Umbilical cord (tissue), 2 donors: ENCODE results near the gene PDE11A. TPM values are rescaled to one million over a fixed set of nuclear protein-coding genes. Genes with fewer than 3 reads are reported as not detected.
A peak's percentile ranks its signal among the peaks of the same experiment; 100 is the strongest.

Source experiments
- DNase-seq: peaks from one replicate; pipeline ENCODE4 v3.0.0-alpha.2; 2015; ENCODE audit warnings: low spot score
- total RNA-seq: library from RNA; depleted of rRNA; stranded (reverse); fragments of >200 nt; gene quantifications from one replicate; pipeline ENCODE4 v1.2.3, GENCODE V29; 2014; ENCODE audit warnings: low replicate concordance; ENCODE audit not compliant: insufficient read depth

The PDE11A gene
- total RNA-seq, 1 donor from 2014 or later: 0.72 TPM

GRCh38 chr2:177727577-177728398, 344.8 kb downstream of the PDE11A start:
- peak; percentile 44 for DNase-seq

DNA sequence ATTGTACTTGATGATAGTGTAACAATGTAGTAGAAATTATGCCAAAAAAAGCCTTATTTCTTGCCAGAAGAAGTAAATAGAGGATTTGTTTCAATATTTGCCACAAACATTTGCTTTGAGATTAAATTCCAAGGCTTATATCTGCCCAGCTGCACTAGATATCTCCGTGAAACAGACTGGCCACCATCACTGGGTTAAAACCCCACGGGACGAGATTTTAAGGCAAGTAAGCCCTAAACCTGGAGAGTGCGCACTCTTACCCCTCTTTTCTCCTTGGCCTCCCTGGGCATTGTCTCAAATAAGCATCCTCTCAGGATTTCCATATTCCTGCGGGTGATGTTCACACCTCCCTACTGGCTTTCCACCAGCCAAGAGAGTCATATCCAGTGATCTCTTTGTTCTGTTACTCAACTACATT, 345.6 kb downstream of the PDE11A start:
- DNase-seq: no peak

DNA sequence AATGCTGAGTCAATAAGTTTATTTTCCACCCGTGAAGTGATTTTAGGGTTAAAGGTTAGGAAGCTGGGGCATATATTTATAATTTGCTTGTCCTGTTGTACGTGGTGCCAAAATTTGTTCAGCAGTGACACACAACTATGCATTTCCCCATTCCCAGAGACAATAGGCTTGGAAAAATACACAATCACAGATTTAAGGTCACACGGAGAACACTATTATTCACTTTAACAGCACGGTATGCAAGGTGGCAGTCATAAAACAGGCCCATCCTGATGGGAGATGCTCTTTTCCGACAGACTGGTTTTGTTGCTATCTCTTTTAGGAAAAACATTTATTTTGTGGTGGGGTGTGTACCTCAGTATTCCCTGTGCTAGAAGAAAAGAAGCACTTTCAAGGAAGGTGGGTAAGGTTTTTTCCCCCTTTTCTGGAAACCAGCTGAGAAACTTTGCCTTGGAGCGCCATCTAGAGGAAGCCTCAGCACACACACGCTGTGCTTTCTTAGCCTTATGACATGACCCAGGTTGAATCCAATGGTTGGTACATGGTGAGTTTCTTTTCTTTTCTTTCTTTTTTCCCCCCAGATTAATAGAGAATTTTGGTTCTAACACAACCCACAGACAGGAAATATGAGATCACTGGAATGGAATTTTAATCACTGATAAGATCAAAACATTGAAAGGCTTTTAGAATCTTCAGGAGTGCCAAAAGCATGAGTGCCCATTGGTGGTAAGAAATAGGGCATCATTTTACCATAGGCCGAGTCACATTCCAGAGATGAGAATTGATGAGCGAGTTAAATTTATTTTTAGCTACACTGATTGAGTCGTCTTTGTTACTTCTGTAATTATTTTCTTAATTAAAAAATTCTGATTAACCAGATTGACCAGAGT, 347.9 kb downstream of the PDE11A start:
- peak; percentile 68 for DNase-seq

DNA sequence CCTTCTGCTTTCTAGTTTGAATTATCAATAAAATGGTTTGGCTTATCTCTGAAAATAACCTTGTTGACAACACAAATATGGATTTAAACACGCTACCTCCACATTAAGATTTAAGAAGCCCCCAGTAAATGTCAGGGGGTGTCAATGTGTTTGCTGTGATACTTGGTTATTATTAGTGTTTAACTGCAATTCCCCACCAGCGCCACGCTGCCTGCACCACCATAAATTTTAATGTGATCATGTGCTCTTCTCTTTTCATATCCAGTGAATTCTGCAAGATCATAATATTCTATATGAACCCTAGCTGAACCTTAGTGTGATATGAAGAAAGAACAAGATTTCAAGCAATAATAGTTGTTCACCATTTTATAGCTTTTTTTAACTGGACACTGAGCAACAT, 349.3 kb downstream of the PDE11A start:
- no peak for DNase-seq

DNA sequence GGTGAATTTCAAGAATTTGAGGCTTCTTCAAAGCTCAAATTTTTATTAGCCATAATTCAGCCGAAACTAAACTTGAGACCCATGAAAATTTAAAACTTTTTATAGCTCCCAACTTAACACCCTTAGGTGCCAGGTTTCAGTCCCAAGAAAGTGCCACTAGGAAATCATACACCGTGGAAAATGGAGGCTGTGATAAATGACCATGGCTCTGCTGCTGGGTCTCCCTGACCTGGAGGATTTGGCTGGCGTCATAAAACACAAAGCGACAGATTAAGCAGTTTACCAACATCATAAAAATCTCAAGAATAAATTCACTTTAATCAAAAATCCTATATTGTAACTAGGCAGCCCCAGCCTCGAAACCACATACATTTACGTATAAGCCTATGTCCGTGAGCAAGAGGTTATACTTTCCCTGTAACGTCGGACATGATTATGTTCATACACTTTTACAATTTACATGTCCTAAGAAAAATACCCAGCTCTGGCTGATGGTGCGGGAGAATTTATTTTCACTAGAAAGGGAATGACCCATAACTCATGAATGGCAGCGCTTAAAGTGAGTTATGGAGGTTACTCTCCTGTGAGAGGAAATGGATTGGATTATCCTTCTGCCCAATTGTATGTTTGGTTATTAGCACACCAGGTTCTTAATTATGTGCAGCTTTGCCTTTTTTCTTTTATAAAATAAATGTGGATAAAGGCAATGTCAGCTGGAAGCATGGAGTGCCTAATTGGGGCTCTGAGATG, 350.6 kb downstream of the PDE11A start:
- DNase-seq: no peak

GRCh38 chr2:177721087-177721486, 351.5 kb downstream of the PDE11A start:
- no peak for DNase-seq

DNA sequence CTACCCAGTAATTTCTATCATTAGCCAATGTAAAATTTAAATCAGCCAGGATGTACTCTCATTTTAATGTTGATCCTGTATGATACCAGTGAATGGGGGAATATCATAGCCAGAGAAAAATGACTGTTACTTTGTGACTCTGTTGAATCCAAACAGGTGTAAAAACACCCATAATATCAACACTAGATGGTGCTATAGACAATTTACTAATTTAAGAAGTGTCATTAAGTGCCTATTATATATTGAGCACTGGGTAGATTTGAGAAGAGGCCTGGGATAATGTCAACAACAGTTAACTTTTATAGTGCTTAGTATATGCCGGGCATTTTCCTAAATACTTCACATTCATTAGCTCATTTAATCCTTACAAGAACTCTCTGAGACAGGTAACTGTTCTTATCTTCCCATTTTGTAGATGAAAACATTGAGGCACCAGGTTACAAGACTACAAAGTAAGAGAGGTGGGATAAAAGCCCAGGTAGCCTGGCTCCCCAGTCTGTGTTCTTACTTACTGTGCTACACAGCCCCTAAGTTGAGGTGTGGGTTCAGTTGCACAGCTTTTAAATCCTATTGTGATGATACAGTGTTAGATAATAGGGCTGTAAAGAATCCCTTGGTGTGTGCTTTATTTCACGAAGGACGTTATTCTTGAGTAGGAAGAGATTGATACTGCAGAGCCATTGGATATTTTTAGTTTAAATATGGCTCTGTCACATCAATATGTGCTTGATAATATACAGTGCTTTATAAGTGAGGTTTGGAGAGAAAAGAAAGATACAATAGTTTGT, 354.6 kb downstream of the PDE11A start:
- no peak for DNase-seq

GRCh38 chr2:177716484-177716883, 356.1 kb downstream of the PDE11A start:
- DNase-seq: no peak

DNA sequence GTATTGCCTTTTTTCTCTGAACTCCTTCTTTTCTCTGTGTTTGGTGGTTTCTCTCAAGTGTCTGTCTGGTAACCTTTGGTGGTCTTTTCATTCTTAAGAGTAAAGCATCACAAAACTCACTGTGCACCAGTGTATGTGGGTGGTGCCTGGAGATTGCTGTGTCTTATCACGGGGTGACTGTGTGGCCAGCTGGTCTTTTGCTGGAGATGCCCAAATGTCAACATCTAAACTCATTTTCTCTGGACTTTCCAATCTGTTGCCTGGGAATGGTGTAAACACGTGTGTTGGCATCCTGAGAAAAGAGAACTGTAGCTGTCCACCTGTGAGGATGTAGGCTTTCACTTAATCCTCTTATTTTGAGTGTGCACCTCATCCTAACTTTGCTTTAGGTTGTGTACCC, 356.8 kb downstream of the PDE11A start:
- no peak for DNase-seq

GRCh38 chr2:177714704-177715103, 357.9 kb downstream of the PDE11A start:
- no peak for DNase-seq

GRCh38 chr2:177712462-177712861, 360.1 kb downstream of the PDE11A start:
- DNase-seq: no peak

GRCh38 chr2:177711483-177712265, 360.9 kb downstream of the PDE11A start:
- no peak for DNase-seq

DNA sequence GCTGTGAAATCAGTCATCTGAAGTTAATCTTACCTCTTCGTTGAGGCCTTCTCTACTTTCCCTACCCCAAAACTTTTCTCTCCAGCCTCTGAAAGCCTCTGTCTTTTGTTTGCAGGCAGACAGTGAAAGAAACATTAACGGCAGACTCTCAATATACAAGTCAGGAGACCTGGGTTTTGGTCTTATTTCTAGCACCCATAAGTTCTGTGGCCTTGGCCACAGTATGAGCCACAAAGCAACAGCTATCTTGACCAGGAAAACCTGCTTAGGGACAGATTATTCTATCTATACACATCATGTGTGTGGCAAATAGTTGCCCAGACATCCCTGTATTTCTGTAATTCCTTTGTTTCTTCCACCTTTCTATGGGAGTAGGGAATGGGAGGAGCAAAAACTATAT, 361.7 kb downstream of the PDE11A start:
- DNase-seq: no peak

- DNase-seq: no peak
These were observed 362.6 kb downstream of the PDE11A start for GRCh38 chr2:177709986-177710401.

- DNase-seq: no peak
These were observed 363.7 kb downstream of the PDE11A start for GRCh38 chr2:177708660-177709444.

- no peak for DNase-seq
These were observed 364.5 kb downstream of the PDE11A start for GRCh38 chr2:177708106-177708505.

DNA sequence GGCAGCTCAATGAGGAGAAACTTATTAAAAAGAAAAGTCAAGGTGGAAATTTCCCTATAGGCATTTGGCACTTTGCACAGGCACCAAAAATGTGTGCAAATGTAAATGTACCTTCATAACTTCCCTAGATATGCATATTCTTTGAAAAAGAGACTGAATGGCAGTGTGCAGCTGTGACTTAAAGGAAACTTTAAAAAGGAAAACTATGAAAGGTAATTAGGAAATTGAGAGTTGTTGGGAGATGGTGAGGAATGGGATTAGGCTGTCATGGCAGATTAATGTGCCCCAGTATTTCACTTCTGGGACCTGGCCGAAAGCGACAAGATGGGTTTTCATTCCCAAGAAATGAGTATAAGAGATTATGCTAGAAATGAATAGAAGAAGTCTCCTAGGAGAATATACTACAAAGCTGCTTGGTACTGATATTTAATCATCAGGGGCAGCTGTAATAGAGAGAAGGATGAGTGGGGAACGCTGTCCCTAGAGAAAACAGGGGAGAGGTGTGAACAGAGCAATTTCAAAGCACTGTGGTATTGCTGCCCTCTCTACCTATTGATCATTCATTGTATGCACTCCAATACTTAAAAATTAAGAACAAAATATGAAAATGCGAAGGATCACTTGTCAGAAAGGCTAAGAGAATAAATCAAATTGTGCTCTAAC, 366.9 kb downstream of the PDE11A start:
- no peak for DNase-seq

GRCh38 chr2:177703159-177703558, 369.4 kb downstream of the PDE11A start:
- no peak for DNase-seq

DNA sequence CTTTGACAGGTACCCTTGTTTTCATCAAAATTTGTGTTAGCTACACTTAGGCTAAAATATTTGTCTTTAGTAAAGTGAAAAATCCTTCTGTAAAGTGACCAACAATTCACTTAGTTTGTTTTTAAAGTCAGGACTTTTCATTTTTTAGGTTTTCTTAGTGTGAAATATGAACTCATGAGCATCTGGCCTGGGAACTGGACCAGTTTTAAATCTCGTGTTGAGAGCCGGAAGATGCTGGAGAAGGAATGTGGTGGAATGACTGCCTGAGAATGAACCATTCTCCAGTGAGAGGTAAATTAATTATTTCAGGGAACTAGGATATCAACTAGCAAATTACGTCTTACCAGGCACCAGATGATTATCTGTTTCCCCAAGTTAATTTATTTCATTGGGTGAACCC, 374.3 kb downstream of the PDE11A start:
- no peak for DNase-seq
